Placental epithelial cell (primary cell): ENCODE results near the gene NUDT7. TPM values are rescaled to one million over a fixed set of nuclear protein-coding genes. Genes with fewer than 3 reads are reported as not detected.

ENCODE experiments used
- total RNA-seq: library from RNA; depleted of rRNA; stranded (reverse); fragments of >200 nt; gene quantifications from 2 replicates; pipeline ENCODE4 v1.2.3, GENCODE V29; 2012

NUDT7 gene
- 4.4 and 5.9 TPM in 2 replicates for total RNA-seq

DNA sequence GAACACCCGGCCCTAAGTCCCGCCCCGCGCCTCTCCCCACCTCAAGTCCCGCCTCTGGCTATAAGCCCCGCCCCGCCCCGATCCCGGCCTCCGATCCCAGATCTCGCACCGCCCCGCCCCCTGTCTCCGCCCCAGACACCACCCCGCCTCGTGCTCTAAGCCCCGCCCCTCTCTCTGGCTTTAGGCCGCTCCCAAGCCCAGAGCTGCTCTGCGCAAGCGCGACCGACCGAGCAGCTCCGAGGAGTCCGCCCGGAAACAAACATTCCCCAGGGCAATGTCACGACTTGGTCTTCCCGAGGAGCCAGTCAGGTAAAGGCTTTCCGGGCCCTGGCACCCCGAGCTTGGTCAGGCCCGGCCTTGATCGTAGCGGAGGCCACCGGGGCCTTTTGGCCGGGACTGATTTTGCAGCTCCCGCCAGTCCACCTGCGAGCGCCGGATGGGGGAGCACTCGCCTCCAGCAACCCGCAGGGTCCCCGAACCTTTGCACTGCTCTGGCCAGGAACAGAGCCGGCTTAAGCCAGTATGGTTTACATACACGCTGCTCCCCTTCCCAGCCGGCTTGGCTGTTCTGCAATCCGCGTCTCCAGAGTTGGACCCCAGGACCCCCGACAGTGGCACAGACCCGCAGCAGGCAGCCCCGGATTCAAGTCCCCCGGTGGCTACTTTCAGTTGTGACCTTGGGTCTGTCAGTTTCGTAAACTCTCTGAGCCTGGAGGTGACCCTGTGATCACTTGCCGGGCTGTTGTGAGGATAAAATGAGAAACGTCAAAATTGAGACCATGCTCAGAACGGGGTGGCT, at the start of gene NUDT7:
NUDT7 (plus strand) TSS at position 206 of the 799 bp plus-strand sequence; CDS start at position 275, 69 bp downstream.

GRCh38 chr16:77788181-77789084, 66.1 kb downstream of the NUDT7 start, which contains the start of gene VAT1L:
Gene VAT1L (plus strand): TSS chr16:77788564. CDS start chr16:77788683, 119 bp downstream.

Other genes with a start within 250 kb of the NUDT7 start
- gene VAT1L, start 66.0 kb downstream of the NUDT7 start, total RNA-seq, result under 0.01 TPM in 1 of 2 replicates, not detected in the other